Aorta (tissue), 5 donors: ENCODE measurements around the gene TEPSIN. TPM values are rescaled to one million over a fixed set of nuclear protein-coding genes. Genes with fewer than 3 reads are reported as not detected.

Source experiments
- ATAC-seq: fragments of 200-7000 bp; cut with Tn5 transposase; one replicate; pipeline ENCODE4 v1.9.1; 2022; ENCODE audit warnings: moderate library complexity; ENCODE audit not compliant: low FRiP score
- DNase-seq, 2 donors: peaks; one replicate each; pipeline ENCODE4 v3.0.0-alpha.2; 2020
- H3K27ac ChIP-seq, 2 donors: one replicate each; pipeline ENCODE4 v1.5.1; 2013; ENCODE audit warnings: low read length in 2 of 2, mild to moderate bottlenecking in 2 of 2, moderate library complexity in 2 of 2, control low read depth in 1 of 2, inconsistent platforms in 1 of 2, low read depth in 1 of 2
- H3K27me3 ChIP-seq, 2 donors: one replicate each; pipeline ENCODE4 v1.6.1; 2013; ENCODE audit warnings: control low read depth in 1 of 2, low read length in 1 of 2, mild to moderate bottlenecking in 1 of 2, moderate library complexity in 1 of 2; ENCODE audit not compliant: insufficient read depth in 2 of 2, control insufficient read depth in 1 of 2
- H3K36me3 ChIP-seq, 2 donors: one replicate each; pipeline ENCODE4 v1.6.1; 2013; ENCODE audit warnings: control low read depth in 1 of 2, low read length in 1 of 2, mild to moderate bottlenecking in 1 of 2; ENCODE audit not compliant: insufficient read depth in 2 of 2, control insufficient read depth in 1 of 2
- H3K4me1 ChIP-seq, 2 donors: one replicate each; pipeline ENCODE4 v1.6.1; 2013; ENCODE audit warnings: low read length in 2 of 2, control low read depth in 1 of 2, mild to moderate bottlenecking in 1 of 2, moderate library complexity in 1 of 2; ENCODE audit not compliant: insufficient read depth in 2 of 2, control insufficient read depth in 1 of 2
- H3K4me3 ChIP-seq, 2 donors: one replicate each; pipeline ENCODE4 v1.5.1; 2013; ENCODE audit warnings: low read length in 2 of 2, control low read depth in 1 of 2, mild to moderate bottlenecking in 1 of 2
- H3K9me3 ChIP-seq: one replicate; pipeline ENCODE4 v1.6.1; 2013; ENCODE audit warnings: mild to moderate bottlenecking, low read length; ENCODE audit not compliant: control insufficient read depth
- WGBS, 2 donors: extraction: QIAGEN DNeasy Blood & Tissue Kit; methylation state at CpG; one replicate each; pipeline ENCODE4 v1.1.7; 2013; 5-methylcytosine and 5-hydroxymethylcytosine counted together
- intact Hi-C, 2 donors: fragments of 100-400 bp; cut with DNase I; formaldehyde crosslinking; loops; one replicate each; pipeline versions ENCODE4 v1.14.2 to v1.15.0; 2022
- polyA plus RNA-seq, 2 donors: library from polyadenylated mRNA; stranded (reverse); fragments of 200-250 nt; gene quantifications; one replicate each; pipeline ENCODE4 v1.2.3, GENCODE V29; 2013
- total RNA-seq, 2 donors: library from RNA; stranded (reverse); fragmentation: NEBNext Ultra II Directional; extraction: Animal tissue kit (Norgen Biotek cat#: 25700); gene quantifications; one replicate each; pipeline ENCODE4 v1.2.1, GENCODE V29; 2021
- donor health status: healthy with polysubstance abuse.
- donor health status: Bipolar disorder and iron deficiency.
- donor health status: DM: no; HTN: no; CAD: no.
- donor health status: DM: no; HTN: no; CAD: no.
- donor health status: DM: yes; HTN: yes; CAD: no.

Gene TEPSIN
- total and polyA plus RNA-seq, 4 donors, result 5.6 to 79.0 (median 35.0) TPM

DNA sequence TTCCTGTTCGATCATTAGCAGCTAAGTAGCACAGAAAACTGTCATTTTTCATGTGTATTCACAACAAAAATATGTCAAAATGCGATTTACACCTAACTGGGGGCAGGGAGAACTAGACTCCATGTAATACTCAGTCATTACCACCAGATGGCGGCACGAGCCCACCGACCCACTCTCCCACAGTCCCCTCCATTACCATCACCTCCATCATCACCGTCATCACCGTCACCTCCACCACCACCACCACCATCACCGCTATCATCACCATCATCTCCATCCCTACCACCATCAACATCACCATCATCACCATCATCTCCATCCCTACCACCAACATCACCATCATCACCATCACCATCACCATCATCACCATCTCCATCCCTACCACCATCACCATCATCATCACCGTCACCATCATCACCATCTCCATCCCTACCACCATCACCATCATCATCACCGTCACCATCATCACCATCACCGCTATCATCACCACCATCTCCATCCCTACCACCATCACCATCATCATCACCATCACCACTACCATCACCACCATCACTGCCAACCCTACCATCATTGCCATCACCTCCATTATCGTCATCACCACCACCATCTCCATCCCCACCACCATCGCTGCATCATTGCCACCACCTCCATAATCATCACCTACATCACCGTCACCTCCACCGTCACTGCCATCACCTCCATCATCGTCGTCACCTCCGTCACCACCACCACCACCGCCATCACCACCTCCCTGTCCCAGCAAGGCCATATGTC, 14.7 kb upstream of the TEPSIN start:
- H3K36me3 ChIP-seq, result no peaks in the 10 kb centered on the region
- H3K4me3 ChIP-seq, result no peak overlapping the region
- intact Hi-C loops, result loop anchor here (1.0 to 5.0 kb wide), 5 partner anchors 229 to 354 kb away; no protein-coding TSS in a partner anchor
- no peaks in the 10 kb centered on the region for H3K4me1 ChIP-seq
- DNase-seq (no peak), ATAC-seq (peak; percentile 63)
- no peak overlapping the region for H3K27ac ChIP-seq
- no peaks in the 10 kb centered on the region for H3K27me3 ChIP-seq
- H3K9me3 ChIP-seq, result no peaks in the 10 kb centered on the region
- WGBS, 2 donors, result 56 to 57% methylated on average over 19 of the region's 19 CpGs

DNA sequence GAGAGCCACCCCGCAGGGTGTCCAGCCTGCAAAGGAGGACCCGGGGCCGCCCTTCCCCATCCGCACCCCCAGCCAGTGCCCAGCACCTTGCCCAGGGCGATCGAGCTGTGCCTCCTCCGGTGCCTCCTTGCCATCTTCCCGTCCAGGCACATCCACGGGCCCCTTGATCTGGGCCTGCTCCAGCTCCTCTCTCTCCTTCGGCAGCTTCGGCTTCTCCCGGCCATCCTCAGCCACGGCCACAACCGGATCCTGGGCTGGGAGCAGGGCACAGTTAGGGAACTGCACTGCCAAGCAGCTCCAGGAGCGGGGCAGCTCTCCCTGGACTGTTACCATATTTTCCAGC, 14.1 kb upstream of the TEPSIN start:
- no peak overlapping the region for H3K4me3 ChIP-seq

DNA sequence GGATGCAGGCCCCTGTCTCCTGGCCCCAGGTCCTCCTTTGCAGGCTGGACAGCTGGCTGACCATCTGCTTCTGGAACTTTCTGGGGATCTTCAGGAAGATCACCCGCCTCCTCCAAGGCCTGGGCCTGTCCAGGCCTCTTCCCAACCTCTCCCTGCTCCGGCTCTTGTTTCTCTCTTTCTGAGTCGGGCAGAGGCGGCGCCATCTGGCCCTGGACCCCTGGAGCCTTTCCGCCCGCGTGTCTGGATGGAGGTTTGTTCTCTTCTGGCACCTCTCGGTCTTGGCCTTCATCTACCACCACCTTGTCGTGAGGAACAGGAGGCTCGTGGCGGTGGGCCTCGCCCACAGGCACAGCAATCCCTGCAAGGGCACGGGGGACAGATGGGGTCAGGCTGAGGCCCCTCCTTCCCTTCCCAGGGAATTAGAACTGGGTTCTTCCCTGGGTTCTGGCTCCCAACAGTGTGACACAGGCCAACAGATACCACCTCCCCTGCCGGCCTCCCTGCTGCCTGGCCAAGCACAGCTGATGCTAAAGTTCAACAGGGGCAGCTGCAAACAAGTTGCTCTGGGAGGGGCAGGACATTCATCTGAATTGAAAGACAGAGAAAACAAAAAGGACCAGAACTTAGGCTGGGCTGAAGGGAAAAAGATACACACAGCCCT, 13.6 kb upstream of the TEPSIN start:
- 83 to 89% methylated on average over 15 of the region's 15 CpGs for WGBS, 2 donors
- no peak for ATAC-seq
- no peaks in the 10 kb centered on the region for H3K36me3 ChIP-seq
- no peak for DNase-seq
- H3K27me3 ChIP-seq, result no peaks in the 10 kb centered on the region
- intact Hi-C loops, result loop anchor here (5.0 kb wide), 4 partner anchors 230 to 355 kb away; no protein-coding TSS in a partner anchor
- no peaks in the 10 kb centered on the region for H3K4me1 ChIP-seq
- no peaks in the 10 kb centered on the region for H3K9me3 ChIP-seq
- no peak overlapping the region for H3K4me3 ChIP-seq
- no peak overlapping the region for H3K27ac ChIP-seq

More for the DNA sequence above, 14.1 kb upstream of the TEPSIN start:
- Histone ChIP-seq H3K4me1 (no peaks in the 10 kb centered on the region), H3K27me3 (no peaks in the 10 kb centered on the region), H3K36me3 (no peaks in the 10 kb centered on the region), H3K27ac (no peak overlapping the region), H3K9me3 (no peaks in the 10 kb centered on the region)
- WGBS, 2 donors, result 54 to 61% methylated on average over 15 of the region's 15 CpGs
- ATAC-seq, result no peak
- intact Hi-C loops, result loop anchor here (1.0 to 5.0 kb wide), 5 partner anchors 229 to 354 kb away; no protein-coding TSS in a partner anchor
- no peak for DNase-seq

DNA sequence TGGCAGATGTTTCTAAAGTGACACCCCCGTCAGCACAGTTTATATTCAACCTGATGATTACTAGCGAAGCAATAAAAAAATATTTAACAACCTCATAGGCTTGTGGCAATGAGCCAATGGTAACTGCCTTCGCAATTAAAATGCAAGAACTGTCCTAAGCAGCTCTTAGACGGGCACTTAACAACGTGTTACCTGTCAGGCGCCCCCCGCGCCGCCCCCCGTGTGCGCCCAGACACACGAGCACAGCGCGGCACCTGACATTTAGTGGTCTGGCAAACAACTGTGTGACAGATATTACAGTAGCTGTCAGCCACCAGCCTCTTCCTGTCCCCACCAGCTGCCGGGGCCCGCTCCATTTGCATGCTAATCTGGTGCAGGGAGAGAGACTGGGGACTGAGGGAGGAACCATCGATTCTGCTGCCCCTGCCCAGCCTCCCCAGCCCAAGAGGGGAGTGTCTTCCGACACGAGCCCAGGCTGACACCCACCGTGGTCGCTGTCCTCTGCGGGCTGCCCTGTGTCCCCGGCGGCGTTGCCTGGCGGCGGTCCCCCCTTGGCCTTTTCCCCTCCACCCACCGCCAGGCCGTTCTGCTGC, 12.9 kb upstream of the TEPSIN start:
- ATAC-seq (no peak), DNase-seq (no peak)
- Histone ChIP-seq H3K4me1 (no peaks in the 10 kb centered on the region), H3K9me3 (no peaks in the 10 kb centered on the region), H3K27ac (no peak overlapping the region), H3K36me3 (no peaks in the 10 kb centered on the region), H3K27me3 (no peaks in the 10 kb centered on the region), H3K4me3 (no peak overlapping the region)
- intact Hi-C loops, result loop anchor here (5.0 kb wide), 4 partner anchors 230 to 355 kb away; no protein-coding TSS in a partner anchor
- WGBS, 2 donors, result 87 to 89% methylated on average over 29 of the region's 29 CpGs

DNA sequence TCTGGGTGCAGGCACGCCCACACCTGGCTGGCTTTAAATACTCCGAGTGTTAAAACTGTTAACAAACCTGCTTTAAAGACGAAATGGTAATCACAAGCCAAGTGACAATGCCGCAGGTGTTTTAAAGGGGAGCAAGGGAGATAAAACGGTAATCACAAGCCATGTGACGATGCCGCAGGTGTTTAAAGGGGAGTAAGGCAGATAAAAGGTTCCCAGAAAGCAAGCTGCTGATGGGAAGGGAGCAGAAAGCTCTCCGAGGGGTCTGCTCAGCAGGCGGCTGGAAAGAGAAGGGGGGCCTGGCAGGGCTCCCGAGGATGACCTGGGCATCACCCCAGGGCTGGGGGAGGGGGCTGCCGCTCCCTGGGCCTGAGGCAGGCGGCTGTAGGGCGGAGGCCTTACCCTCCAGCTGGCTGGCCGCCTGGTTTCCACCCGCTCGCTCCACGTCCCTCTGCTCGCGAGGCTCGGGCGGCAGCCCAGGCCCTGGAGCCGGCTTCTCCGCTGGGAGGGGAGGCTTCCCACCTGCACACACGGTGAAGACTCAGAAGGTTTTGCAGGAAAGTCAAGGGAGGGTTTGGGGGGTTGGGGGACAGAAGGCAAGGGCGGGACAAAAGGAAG, 12.3 kb upstream of the TEPSIN start:
- ATAC-seq (no peak), DNase-seq (no peak)
- no peaks in the 10 kb centered on the region for H3K36me3 ChIP-seq
- no peak overlapping the region for H3K27ac ChIP-seq
- H3K4me3 ChIP-seq, result no peak overlapping the region
- no peaks in the 10 kb centered on the region for H3K27me3 ChIP-seq
- no peaks in the 10 kb centered on the region for H3K4me1 ChIP-seq
- 82 to 83% methylated on average over 25 of the region's 25 CpGs for WGBS, 2 donors
- intact Hi-C loops, result loop anchor here (5.0 kb wide), 4 partner anchors 231 to 356 kb away; no protein-coding TSS in a partner anchor
- H3K9me3 ChIP-seq, result no peaks in the 10 kb centered on the region

DNA sequence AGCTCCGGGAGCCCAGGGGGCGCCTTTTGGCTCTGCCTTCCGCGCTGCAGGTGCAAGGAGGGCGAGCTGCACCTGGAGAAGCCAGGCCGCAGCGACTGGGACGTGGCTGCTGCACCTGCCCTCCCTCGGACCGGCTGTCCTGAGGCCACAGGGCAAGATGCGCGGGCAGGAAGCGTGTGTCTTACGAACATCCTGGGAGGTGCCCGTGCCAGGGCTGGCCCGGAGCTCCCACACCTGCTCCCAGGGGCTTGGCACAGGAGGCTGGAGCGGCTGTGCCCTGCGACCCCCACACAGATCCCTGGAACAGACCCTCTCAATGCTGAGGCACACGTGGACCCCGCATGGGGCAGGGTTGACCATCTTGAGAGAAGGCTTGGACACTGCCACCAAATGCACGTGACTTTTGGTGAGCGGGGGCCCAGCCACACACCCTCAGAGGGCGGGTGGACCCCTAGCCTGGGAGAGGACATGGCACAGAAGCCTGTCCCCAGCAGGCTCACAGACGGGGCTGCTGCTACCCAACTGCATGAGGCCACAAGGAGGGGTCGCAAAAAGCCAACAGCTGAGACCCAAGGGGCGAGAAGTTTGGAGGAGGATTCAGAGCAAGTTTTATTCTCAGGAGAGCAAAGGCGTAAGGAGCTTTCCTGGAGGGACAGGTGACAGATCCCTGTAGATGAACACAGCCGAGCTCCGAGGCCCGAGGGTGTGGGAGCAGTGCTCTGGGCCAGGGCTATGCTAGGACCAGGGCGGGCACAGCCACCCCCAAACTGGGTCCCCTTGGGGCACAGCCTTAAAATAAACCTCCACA, 11.6 kb upstream of the TEPSIN start:
- peak in 1 of 2 donors; percentile 39 for DNase-seq

DNA sequence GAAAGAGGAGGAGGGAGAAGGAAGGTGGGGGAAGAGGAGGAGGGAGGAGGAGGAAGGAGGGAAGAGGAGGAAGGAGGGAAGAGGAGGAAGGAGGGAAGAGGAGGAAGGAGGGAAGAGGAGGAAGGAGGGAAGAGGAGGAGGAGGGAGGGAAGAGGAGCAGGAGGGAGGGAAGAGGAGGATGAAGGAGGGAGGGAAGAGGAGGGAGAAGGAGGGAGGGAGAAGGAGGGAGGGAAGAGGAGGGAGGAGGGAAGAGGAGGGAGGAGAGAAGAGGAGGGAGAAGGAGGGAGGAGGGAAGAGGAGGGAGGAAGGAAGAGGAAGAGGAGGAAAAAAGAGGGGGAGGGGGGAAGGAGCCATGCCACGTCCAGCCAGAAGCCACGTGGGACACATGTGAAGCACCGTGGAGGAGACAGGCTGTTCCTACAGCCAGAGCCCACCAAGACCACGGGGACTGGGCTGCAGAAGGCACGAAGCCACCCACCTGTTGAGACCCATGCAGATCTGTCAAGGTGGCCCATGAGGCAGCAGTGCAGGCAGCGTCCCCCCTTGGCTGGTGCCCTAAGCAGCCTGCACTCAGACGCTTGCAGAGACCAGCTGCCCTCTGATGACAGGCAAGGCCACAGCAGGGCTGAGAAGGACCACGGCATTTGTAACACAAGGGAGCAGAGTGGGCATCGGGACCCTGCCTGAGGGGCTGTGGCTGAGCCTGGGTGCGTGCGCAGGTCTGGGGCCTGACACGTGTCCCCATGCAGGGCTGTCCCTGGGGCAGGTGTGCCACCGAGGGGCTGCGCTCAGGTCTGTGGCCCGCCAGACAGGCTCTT, 10.6 kb upstream of the TEPSIN start:
- DNase-seq (peak in 1 of 2 donors; percentile 43), ATAC-seq (no peak)
- no peaks in the 10 kb centered on the region for H3K27me3 ChIP-seq
- intact Hi-C loops, result loop anchor here (5.0 kb wide), 4 partner anchors 233 to 358 kb away; no protein-coding TSS in a partner anchor
- no peaks in the 10 kb centered on the region for H3K4me1 ChIP-seq
- WGBS, 2 donors, result 94 to 95% methylated on average over 15 of the region's 15 CpGs
- H3K27ac ChIP-seq, result no peak overlapping the region
- H3K9me3 ChIP-seq, result no peaks in the 10 kb centered on the region
- no peaks in the 10 kb centered on the region for H3K36me3 ChIP-seq
- no peak overlapping the region for H3K4me3 ChIP-seq

More for the DNA sequence above, 11.6 kb upstream of the TEPSIN start:
- ATAC-seq, result no peak
- no peak overlapping the region for H3K27ac ChIP-seq
- intact Hi-C loops, result loop anchor here (5.0 kb wide), 4 partner anchors 232 to 357 kb away; no protein-coding TSS in a partner anchor
- WGBS, 2 donors, result 92 to 93% methylated on average over 31 of the region's 31 CpGs
- no peaks in the 10 kb centered on the region for H3K4me1 ChIP-seq
- H3K9me3 ChIP-seq, result no peaks in the 10 kb centered on the region
- no peak overlapping the region for H3K4me3 ChIP-seq
- H3K36me3 ChIP-seq, result no peaks in the 10 kb centered on the region
- no peaks in the 10 kb centered on the region for H3K27me3 ChIP-seq
